Measurements from ENCODE around the gene EBF3. TPM values are rescaled to one million over a fixed set of nuclear protein-coding genes. Genes with fewer than 3 reads are reported as not detected.

Gene EBF3
- total RNA-seq, 1 experiment from 2014 or later, result not detected

DNA sequence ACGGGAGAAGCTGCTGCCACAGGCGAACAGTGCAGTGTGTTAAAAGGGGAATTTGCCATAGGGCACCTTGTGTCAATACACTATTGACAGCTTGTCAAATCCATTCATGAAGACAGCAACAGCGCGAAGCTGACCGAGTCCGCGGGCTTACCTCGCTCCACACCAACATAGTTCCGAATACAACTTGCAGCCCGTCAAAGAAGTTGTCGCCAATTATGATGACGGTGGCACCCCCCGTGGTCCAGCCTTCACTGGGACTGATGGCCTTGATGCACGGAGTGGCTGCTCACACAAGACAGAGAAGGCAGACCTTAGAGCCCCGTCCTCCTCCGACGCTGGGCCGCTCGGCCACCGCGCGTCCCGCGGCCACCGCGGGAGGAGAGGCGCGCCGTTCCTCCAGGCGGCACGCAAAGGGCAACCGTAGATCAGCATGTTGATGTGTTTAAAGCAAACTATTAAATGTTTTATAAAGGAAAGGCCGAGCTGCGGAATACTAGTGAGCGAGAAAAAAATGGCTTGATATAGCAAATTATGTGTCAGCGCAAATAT lies 96.4 kb downstream of the EBF3 start:
- TF ChIP-seq, protein P1, sequence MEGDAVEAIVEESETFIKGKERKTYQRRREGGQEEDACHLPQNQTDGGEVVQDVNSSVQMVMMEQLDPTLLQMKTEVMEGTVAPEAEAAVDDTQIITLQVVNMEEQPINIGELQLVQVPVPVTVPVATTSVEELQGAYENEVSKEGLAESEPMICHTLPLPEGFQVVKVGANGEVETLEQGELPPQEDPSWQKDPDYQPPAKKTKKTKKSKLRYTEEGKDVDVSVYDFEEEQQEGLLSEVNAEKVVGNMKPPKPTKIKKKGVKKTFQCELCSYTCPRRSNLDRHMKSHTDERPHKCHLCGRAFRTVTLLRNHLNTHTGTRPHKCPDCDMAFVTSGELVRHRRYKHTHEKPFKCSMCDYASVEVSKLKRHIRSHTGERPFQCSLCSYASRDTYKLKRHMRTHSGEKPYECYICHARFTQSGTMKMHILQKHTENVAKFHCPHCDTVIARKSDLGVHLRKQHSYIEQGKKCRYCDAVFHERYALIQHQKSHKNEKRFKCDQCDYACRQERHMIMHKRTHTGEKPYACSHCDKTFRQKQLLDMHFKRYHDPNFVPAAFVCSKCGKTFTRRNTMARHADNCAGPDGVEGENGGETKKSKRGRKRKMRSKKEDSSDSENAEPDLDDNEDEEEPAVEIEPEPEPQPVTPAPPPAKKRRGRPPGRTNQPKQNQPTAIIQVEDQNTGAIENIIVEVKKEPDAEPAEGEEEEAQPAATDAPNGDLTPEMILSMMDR (conservative IDR thresholded peaks at IDR 0.05; ENCODE audit: low read depth, low read length), result no peak
- TF ChIP-seq EZH2 (IDR thresholded peaks at IDR 0.05; ENCODE audit: low read length, unreplicated experiment) (no peak), EZH2phosphoT487 (IDR thresholded peaks at IDR 0.05; ENCODE audit: borderline replicate concordance, low read length) (no peak)
- Histone ChIP-seq H3K79me2 (ENCODE audit: low read length) (no peaks in the 10 kb centered on the region), H3K4me3 (ENCODE audit: low read length) (no peak overlapping the region), H3K4me2 (ENCODE audit: low read length) (no peak overlapping the region), H3K36me3 (ENCODE audit: low read depth, low read length) (no peaks in the 10 kb centered on the region), H3K27ac (ENCODE audit: low read length) (no peak overlapping the region), H3K9me2 (replicated peaks; ENCODE audit: low read length) (no peaks in the 10 kb centered on the region), H3F3A (ENCODE audit: low read length, unreplicated experiment) (no peaks in the 10 kb centered on the region), H4K20me1 (ENCODE audit: low read length) (no peaks in the 10 kb centered on the region), H3K9ac (ENCODE audit: low read length) (no peak overlapping the region), H3K4me1 (ENCODE audit: insufficient read depth, low read length) (no peaks in the 10 kb centered on the region), H2AFZ (ENCODE audit: low read length) (no peak overlapping the region), H3K9me3 (ENCODE audit: low read length) (no peaks in the 10 kb centered on the region), H3K27me3 (ENCODE audit: low read length) (peaks cover 5% of the 10 kb centered on the region; the same call in 1 of the 2 replicates)
- POLR2A ChIA-PET (ENCODE audit: unreplicated experiment), result no interaction called here
- CTCF ChIA-PET, result no interaction called here
- no TSS peak for BruUV-seq (replicated peaks)
- intact Hi-C loops (cut with micrococcal nuclease), result no loop called here
- DNase-seq, result no peak
- no peak for ATAC-seq

DNA sequence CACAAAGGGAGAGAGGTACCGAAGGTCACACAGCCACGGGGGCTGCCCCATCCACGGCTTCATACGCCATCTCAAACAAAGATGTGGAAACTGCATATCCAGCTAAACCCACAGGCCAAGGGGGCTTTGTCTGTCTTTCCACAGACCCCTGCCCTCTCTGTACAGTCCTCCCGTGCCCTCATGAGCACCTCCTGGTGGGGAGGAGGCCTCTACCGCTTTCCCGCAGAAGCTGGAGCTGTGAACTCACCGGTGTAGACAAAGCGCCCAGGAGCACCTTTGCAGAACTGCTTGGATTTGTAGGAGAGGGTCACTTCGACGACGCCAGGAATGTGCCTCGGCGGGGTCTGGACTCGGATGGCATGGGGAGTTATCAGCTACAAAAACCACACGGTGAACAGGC lies 97.2 kb downstream of the EBF3 start:
- intact Hi-C loops (cut with micrococcal nuclease), result no loop called here
- no peaks in the 10 kb centered on the region for H3K9me2 ChIP-seq (replicated peaks; ENCODE audit: low read length)
- CTCF ChIA-PET, result no interaction called here
- H3K4me1 ChIP-seq (ENCODE audit: insufficient read depth, low read length), result no peaks in the 10 kb centered on the region
- H3K36me3 ChIP-seq (ENCODE audit: low read depth, low read length), result no peaks in the 10 kb centered on the region
- no peak overlapping the region for H3K27ac ChIP-seq (ENCODE audit: low read length)
- H3K4me2 ChIP-seq (ENCODE audit: low read length), result no peak overlapping the region
- no peaks in the 10 kb centered on the region for H3F3A ChIP-seq (ENCODE audit: low read length, unreplicated experiment)
- no TSS peak for BruUV-seq (replicated peaks)
- no peak for DNase-seq
- H3K9ac ChIP-seq (ENCODE audit: low read length), result no peak overlapping the region
- H3K27me3 ChIP-seq (ENCODE audit: low read length), result peaks cover 11% of the 10 kb centered on the region
- H4K20me1 ChIP-seq (ENCODE audit: low read length), result no peaks in the 10 kb centered on the region
- no peak for ATAC-seq
- TF ChIP-seq EZH2phosphoT487 (IDR thresholded peaks at IDR 0.05; ENCODE audit: borderline replicate concordance, low read length), result no peak
- TF ChIP-seq EZH2 (IDR thresholded peaks at IDR 0.05; ENCODE audit: low read length, unreplicated experiment), result no peak
- TF ChIP-seq, protein P1 (conservative IDR thresholded peaks at IDR 0.05; ENCODE audit: low read depth, low read length), result no peak
- no peaks in the 10 kb centered on the region for H3K9me3 ChIP-seq (ENCODE audit: low read length)
- no peaks in the 10 kb centered on the region for H3K79me2 ChIP-seq (ENCODE audit: low read length)
- H3K4me3 ChIP-seq (ENCODE audit: low read length), result no peak overlapping the region
- H2AFZ ChIP-seq (ENCODE audit: low read length), result no peak overlapping the region
- POLR2A ChIA-PET (ENCODE audit: unreplicated experiment), result no interaction called here

DNA sequence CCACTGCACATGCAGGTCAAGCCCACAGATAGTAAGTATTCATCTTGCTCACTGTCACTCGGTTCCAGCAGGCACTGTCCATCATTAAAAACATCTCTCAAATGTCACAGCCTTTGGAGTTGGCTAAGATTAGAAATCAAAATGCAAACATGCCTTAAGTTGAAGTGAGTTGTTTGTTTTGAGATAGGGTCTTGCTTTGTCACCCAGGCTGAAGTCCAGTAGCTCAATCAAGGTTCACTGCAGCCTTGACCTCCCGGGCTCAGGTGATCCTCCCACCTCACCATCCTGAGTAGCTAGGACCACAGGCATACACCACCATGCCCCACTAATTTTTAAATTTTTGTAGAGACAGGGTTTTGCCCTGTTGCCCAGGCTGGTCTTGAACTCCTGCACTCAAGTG lies 98.1 kb downstream of the EBF3 start:
- ATAC-seq, result no peak
- CTCF ChIA-PET, result no interaction called here
- H3K4me1 ChIP-seq (ENCODE audit: insufficient read depth, low read length), result no peaks in the 10 kb centered on the region
- no peak overlapping the region for H3K27ac ChIP-seq (ENCODE audit: low read length)
- H3F3A ChIP-seq (ENCODE audit: low read length, unreplicated experiment), result no peaks in the 10 kb centered on the region
- H3K27me3 ChIP-seq (ENCODE audit: low read length), result peaks cover 16% of the 10 kb centered on the region
- no peak overlapping the region for H3K9ac ChIP-seq (ENCODE audit: low read length)
- DNase-seq, result no peak
- TF ChIP-seq, protein P1 (conservative IDR thresholded peaks at IDR 0.05; ENCODE audit: low read depth, low read length), result no peak
- no peak for TF ChIP-seq EZH2phosphoT487 (IDR thresholded peaks at IDR 0.05; ENCODE audit: borderline replicate concordance, low read length)
- no peak for TF ChIP-seq EZH2 (IDR thresholded peaks at IDR 0.05; ENCODE audit: low read length, unreplicated experiment)
- POLR2A ChIA-PET (ENCODE audit: unreplicated experiment), result no interaction called here
- H3K79me2 ChIP-seq (ENCODE audit: low read length), result no peaks in the 10 kb centered on the region
- no peaks in the 10 kb centered on the region for H3K9me3 ChIP-seq (ENCODE audit: low read length)
- H3K4me3 ChIP-seq (ENCODE audit: low read length), result no peak overlapping the region
- no peak overlapping the region for H3K4me2 ChIP-seq (ENCODE audit: low read length)
- no peaks in the 10 kb centered on the region for H3K36me3 ChIP-seq (ENCODE audit: low read depth, low read length)
- no peaks in the 10 kb centered on the region for H3K9me2 ChIP-seq (replicated peaks; ENCODE audit: low read length)
- H2AFZ ChIP-seq (ENCODE audit: low read length), result no peak overlapping the region
- BruUV-seq (replicated peaks), result no TSS peak
- intact Hi-C loops (cut with micrococcal nuclease), result no loop called here
- no peaks in the 10 kb centered on the region for H4K20me1 ChIP-seq (ENCODE audit: low read length)
